Measurements from ENCODE around the gene GALNT10.
A peak's percentile ranks its signal among the peaks of the same experiment; 100 is the strongest.

Gene GALNT10

GRCh38 chr5:154287136-154287535 lies 96.6 kb downstream of the GALNT10 start:
- Histone ChIP-seq H3K27ac (ENCODE audit: low read depth, low read length) (peak overlapping the region; percentile 87), H4K8ac (ENCODE audit: low read depth, low read length) (no peak overlapping the region), H3K9me3 (ENCODE audit: insufficient read depth, low read depth, low read length) (no peaks in the 10 kb centered on the region), H4K12ac (ENCODE audit: low read depth, low read length) (no peak overlapping the region), H3K9ac (ENCODE audit: low read length) (no peak overlapping the region), H3K4me2 (ENCODE audit: low read length) (peak overlapping the region; percentile 39), H3K36me3 (ENCODE audit: control insufficient read depth in 1 of 2, insufficient read depth in 2 of 2, low read length in 2 of 2) (no peaks in the 10 kb centered on the region), H3K14ac (ENCODE audit: low read length) (no peak overlapping the region), H2BK120ac (ENCODE audit: insufficient read depth, low read length, poor library complexity) (no peak overlapping the region), H3K18ac (ENCODE audit: low read length) (no peak overlapping the region), H2AFZ (ENCODE audit: insufficient read depth, low read length, poor library complexity) (no peak overlapping the region), H2AK5ac (ENCODE audit: low read length) (no peak overlapping the region), H3K27me3 (ENCODE audit: insufficient read depth, low read length) (no peaks in the 10 kb centered on the region), H2BK5ac (ENCODE audit: low read depth, low read length, poor library complexity) (no peak overlapping the region), H4K91ac (ENCODE audit: low read depth, low read length) (no peak overlapping the region), H3K4ac (ENCODE audit: low read depth, low read length) (no peak overlapping the region), H3K23ac (ENCODE audit: low read length) (no peak overlapping the region), H2BK12ac (ENCODE audit: low read length) (no peak overlapping the region), H3K4me1 (ENCODE audit: control insufficient read depth in 1 of 2, insufficient read depth in 2 of 2, low read length in 2 of 2) (peaks cover 19 to 25% of the 10 kb centered on the region in 2 experiments), H3K79me2 (ENCODE audit: control insufficient read depth, insufficient read depth, low read length, poor library complexity) (no peaks in the 10 kb centered on the region), H3K4me3 (ENCODE audit: low read depth, low read length) (no peak overlapping the region), H3K79me1 (ENCODE audit: low read length) (peaks cover 16% of the 10 kb centered on the region)
- DNase-seq: no peak
- no CpG with 5 or more reads among the region's 5 CpGs for WGBS (ENCODE audit: extremely low coverage, insufficient coverage, insufficient read length)

- Histone ChIP-seq H4K8ac (ENCODE audit: low read depth, low read length) (no peak overlapping the region), H3K79me2 (ENCODE audit: control insufficient read depth, insufficient read depth, low read length, poor library complexity) (no peaks in the 10 kb centered on the region), H3K14ac (ENCODE audit: low read length) (no peak overlapping the region), H3K4me3 (ENCODE audit: low read depth, low read length) (no peak overlapping the region), H3K23ac (ENCODE audit: low read length) (no peak overlapping the region), H3K79me1 (ENCODE audit: low read length) (peaks cover 16% of the 10 kb centered on the region), H2BK120ac (ENCODE audit: insufficient read depth, low read length, poor library complexity) (no peak overlapping the region), H3K18ac (ENCODE audit: low read length) (no peak overlapping the region), H2AK5ac (ENCODE audit: low read length) (no peak overlapping the region), H2AFZ (ENCODE audit: insufficient read depth, low read length, poor library complexity) (no peak overlapping the region), H4K12ac (ENCODE audit: low read depth, low read length) (no peak overlapping the region), H3K9me3 (ENCODE audit: insufficient read depth, low read depth, low read length) (no peaks in the 10 kb centered on the region), H3K27ac (ENCODE audit: low read depth, low read length) (peak overlapping the region; percentile 0), H3K9ac (ENCODE audit: low read length) (no peak overlapping the region), H2BK12ac (ENCODE audit: low read length) (no peak overlapping the region), H3K4ac (ENCODE audit: low read depth, low read length) (no peak overlapping the region), H3K4me1 (ENCODE audit: control insufficient read depth in 1 of 2, insufficient read depth in 2 of 2, low read length in 2 of 2) (peaks cover 19 to 25% of the 10 kb centered on the region in 2 experiments), H4K91ac (ENCODE audit: low read depth, low read length) (peak overlapping the region; percentile 69), H2BK5ac (ENCODE audit: low read depth, low read length, poor library complexity) (peak overlapping the region; percentile 43), H3K27me3 (ENCODE audit: insufficient read depth, low read length) (no peaks in the 10 kb centered on the region), H3K4me2 (ENCODE audit: low read length) (peak overlapping the region; percentile 35), H3K36me3 (ENCODE audit: control insufficient read depth in 1 of 2, insufficient read depth in 2 of 2, low read length in 2 of 2) (no peaks in the 10 kb centered on the region)
- WGBS (ENCODE audit: extremely low coverage, insufficient coverage, insufficient read length): no CpG with 5 or more reads among the region's 2 CpGs
- no peak for DNase-seq
Measured at GRCh38 chr5:154288145-154288544, 97.6 kb downstream of the GALNT10 start.

- DNase-seq: peak in 1 of 2 donors; percentile 35
- no CpG with 5 or more reads among the region's 5 CpGs for WGBS (ENCODE audit: extremely low coverage, insufficient coverage, insufficient read length)
- Histone ChIP-seq H3K4me2 (ENCODE audit: low read length) (no peak overlapping the region), H3K4me1 (ENCODE audit: control insufficient read depth in 1 of 2, insufficient read depth in 2 of 2, low read length in 2 of 2) (peaks cover 2 to 13% of the 10 kb centered on the region in 2 experiments), H3K79me1 (ENCODE audit: low read length) (no peaks in the 10 kb centered on the region), H4K8ac (ENCODE audit: low read depth, low read length) (no peak overlapping the region), H3K18ac (ENCODE audit: low read length) (no peak overlapping the region), H2BK5ac (ENCODE audit: low read depth, low read length, poor library complexity) (no peak overlapping the region), H2AFZ (ENCODE audit: insufficient read depth, low read length, poor library complexity) (no peak overlapping the region), H2BK12ac (ENCODE audit: low read length) (no peak overlapping the region), H3K23ac (ENCODE audit: low read length) (no peak overlapping the region), H3K14ac (ENCODE audit: low read length) (no peak overlapping the region), H3K9ac (ENCODE audit: low read length) (no peak overlapping the region), H3K36me3 (ENCODE audit: control insufficient read depth in 1 of 2, insufficient read depth in 2 of 2, low read length in 2 of 2) (peaks cover 7 to 18% of the 10 kb centered on the region in 2 experiments), H2BK120ac (ENCODE audit: insufficient read depth, low read length, poor library complexity) (no peak overlapping the region), H4K12ac (ENCODE audit: low read depth, low read length) (no peak overlapping the region), H3K79me2 (ENCODE audit: control insufficient read depth, insufficient read depth, low read length, poor library complexity) (no peaks in the 10 kb centered on the region), H2AK5ac (ENCODE audit: low read length) (no peak overlapping the region), H4K91ac (ENCODE audit: low read depth, low read length) (no peak overlapping the region), H3K9me3 (ENCODE audit: insufficient read depth, low read depth, low read length) (no peaks in the 10 kb centered on the region), H3K27ac (ENCODE audit: low read depth, low read length) (no peak overlapping the region), H3K4ac (ENCODE audit: low read depth, low read length) (no peak overlapping the region), H3K4me3 (ENCODE audit: low read depth, low read length) (no peak overlapping the region), H3K27me3 (ENCODE audit: insufficient read depth, low read length) (no peaks in the 10 kb centered on the region)
Measured at GRCh38 chr5:154291917-154292316, 101.4 kb downstream of the GALNT10 start.

GRCh38 chr5:154293219-154293618 lies 102.7 kb downstream of the GALNT10 start:
- Histone ChIP-seq H3K27me3 (ENCODE audit: insufficient read depth, low read length) (no peaks in the 10 kb centered on the region), H2BK5ac (ENCODE audit: low read depth, low read length, poor library complexity) (no peak overlapping the region), H3K27ac (ENCODE audit: low read depth, low read length) (no peak overlapping the region), H3K79me1 (ENCODE audit: low read length) (no peaks in the 10 kb centered on the region), H3K14ac (ENCODE audit: low read length) (no peak overlapping the region), H2BK12ac (ENCODE audit: low read length) (no peak overlapping the region), H2AK5ac (ENCODE audit: low read length) (no peak overlapping the region), H2BK120ac (ENCODE audit: insufficient read depth, low read length, poor library complexity) (no peak overlapping the region), H3K4me2 (ENCODE audit: low read length) (no peak overlapping the region), H3K4me3 (ENCODE audit: low read depth, low read length) (no peak overlapping the region), H3K4me1 (ENCODE audit: control insufficient read depth in 1 of 2, insufficient read depth in 2 of 2, low read length in 2 of 2) (peaks cover 2 to 10% of the 10 kb centered on the region in 2 experiments), H3K9me3 (ENCODE audit: insufficient read depth, low read depth, low read length) (no peaks in the 10 kb centered on the region), H3K9ac (ENCODE audit: low read length) (no peak overlapping the region), H4K91ac (ENCODE audit: low read depth, low read length) (no peak overlapping the region), H3K36me3 (ENCODE audit: control insufficient read depth in 1 of 2, insufficient read depth in 2 of 2, low read length in 2 of 2) (peaks cover 9 to 27% of the 10 kb centered on the region in 2 experiments), H4K8ac (ENCODE audit: low read depth, low read length) (no peak overlapping the region), H2AFZ (ENCODE audit: insufficient read depth, low read length, poor library complexity) (no peak overlapping the region), H3K18ac (ENCODE audit: low read length) (no peak overlapping the region), H3K79me2 (ENCODE audit: control insufficient read depth, insufficient read depth, low read length, poor library complexity) (no peaks in the 10 kb centered on the region), H3K23ac (ENCODE audit: low read length) (no peak overlapping the region), H4K12ac (ENCODE audit: low read depth, low read length) (no peak overlapping the region), H3K4ac (ENCODE audit: low read depth, low read length) (no peak overlapping the region)
- DNase-seq: no peak
- WGBS (ENCODE audit: extremely low coverage, insufficient coverage, insufficient read length): no CpG with 5 or more reads among the region's 1 CpG
